HG03378 (cell line): ENCODE data around the gene CGNL1.

Source experiments
- ATAC-seq: cut with Tn5 transposase; IDR thresholded peaks from one replicate; pipeline ENCODE4 v1.9.1; 2021; ENCODE audit warnings: mild to moderate bottlenecking, moderate library complexity; ENCODE audit not compliant: unreplicated experiment

Gene CGNL1

GRCh38 chr15:57418635-57419034, 42.3 kb downstream of the CGNL1 start:
- no peak for ATAC-seq

- no peak for ATAC-seq
Measured at GRCh38 chr15:57419335-57419734, 43.0 kb downstream of the CGNL1 start.

GRCh38 chr15:57421110-57421509, 44.8 kb downstream of the CGNL1 start:
- ATAC-seq = no peak

- no peak for ATAC-seq
Measured at GRCh38 chr15:57421551-57421950, 45.2 kb downstream of the CGNL1 start.

GRCh38 chr15:57422113-57422754, 45.9 kb downstream of the CGNL1 start:
- peak; percentile 89 for ATAC-seq

- ATAC-seq = no peak
Measured at GRCh38 chr15:57423599-57424140, 47.4 kb downstream of the CGNL1 start.

GRCh38 chr15:57424628-57425405, 48.5 kb downstream of the CGNL1 start:
- ATAC-seq = no peak

GRCh38 chr15:57425842-57426241, 49.5 kb downstream of the CGNL1 start:
- ATAC-seq = no peak

- ATAC-seq = no peak
Measured at GRCh38 chr15:57427367-57427821, 51.1 kb downstream of the CGNL1 start.

GRCh38 chr15:57432141-57432741, 55.9 kb downstream of the CGNL1 start:
- ATAC-seq = no peak

GRCh38 chr15:57436166-57436565, 59.9 kb downstream of the CGNL1 start:
- ATAC-seq = no peak

GRCh38 chr15:57436961-57437360, 60.7 kb downstream of the CGNL1 start:
- ATAC-seq = no peak

- no peak for ATAC-seq
Measured at GRCh38 chr15:57437564-57437963, 61.3 kb downstream of the CGNL1 start.

- no peak for ATAC-seq
Measured at GRCh38 chr15:57438166-57438565, 61.9 kb downstream of the CGNL1 start.

GRCh38 chr15:57439128-57440027, 63.1 kb downstream of the CGNL1 start:
- no peak for ATAC-seq

GRCh38 chr15:57440167-57440566, 63.9 kb downstream of the CGNL1 start:
- no peak for ATAC-seq

- ATAC-seq = no peak
Measured at GRCh38 chr15:57440799-57441198, 64.5 kb downstream of the CGNL1 start.

GRCh38 chr15:57442335-57442734, 66.0 kb downstream of the CGNL1 start:
- no peak for ATAC-seq

GRCh38 chr15:57443486-57443885, 67.2 kb downstream of the CGNL1 start:
- ATAC-seq = no peak

- ATAC-seq = no peak
Measured at GRCh38 chr15:57444877-57445513, 68.7 kb downstream of the CGNL1 start.
